K562 (cell line): ENCODE measurements around the gene CEP44. TPM values are rescaled to one million over a fixed set of nuclear protein-coding genes. Genes with fewer than 3 reads are reported as not detected.

Source experiments
- AFF4 ChIP-seq: sonication (generic); formaldehyde crosslinking; IDR thresholded peaks from 2 replicates; pipeline ENCODE4 v1.8.0; 2023; ENCODE audit warnings: mild to moderate bottlenecking, missing genetic modification reagents
- ARID1B ChIP-seq: fragments of 450-650 bp; IDR thresholded peaks from 2 replicates; pipeline ENCODE4 v1.6.1; 2016; ENCODE audit warnings: antibody characterized with exemption, mild to moderate bottlenecking, inconsistent platforms
- CHAMP1 ChIP-seq: fragments of 450-650 bp; IDR thresholded peaks from 2 replicates; pipeline ENCODE4 v1.6.1; 2016; ENCODE audit warnings: mild to moderate bottlenecking
- EHMT2 ChIP-seq: fragments of 450-650 bp; IDR thresholded peaks from 2 replicates; pipeline ENCODE4 v1.6.1; 2018; ENCODE audit warnings: antibody characterized with exemption
- FIP1L1 ChIP-seq: fragments of 200-400 bp; formaldehyde crosslinking; IDR thresholded peaks from 2 replicates; pipeline ENCODE4 v1.6.1; 2018; ENCODE audit warnings: mild to moderate bottlenecking, low read depth, low read length; ENCODE audit not compliant: poor library complexity, severe bottlenecking
- FOXJ2 ChIP-seq: fragments of 200-800 bp; sonication (Bioruptor generic); IDR thresholded peaks from 2 replicates; pipeline ENCODE4 v1.6.1; 2016; ENCODE audit warnings: missing genetic modification characterization, missing compliant biosample characterization
- HDAC1 ChIP-seq, 2 experiments: fragments of 450-650 bp; IDR thresholded peaks; 2 replicates each; pipeline ENCODE4 v1.6.1; 2016 to 2017; ENCODE audit warnings: inconsistent platforms in 1 of 2, mild to moderate bottlenecking in 1 of 2, moderate library complexity in 1 of 2
- HDAC8 ChIP-seq: fragments of 450-650 bp; IDR thresholded peaks from 2 replicates; pipeline ENCODE4 v1.6.1; 2016; ENCODE audit warnings: mild to moderate bottlenecking, missing genetic modification characterization, moderate library complexity, missing compliant biosample characterization
- HEY1 ChIP-seq: fragments of 250-450 bp; sonication (Bioruptor Pico); IDR thresholded peaks from 2 replicates; pipeline ENCODE4 v1.5.0; 2020; ENCODE audit warnings: mild to moderate bottlenecking, moderate library complexity, borderline replicate concordance
- IFI16 ChIP-seq: fragments of 250-450 bp; sonication (Bioruptor Pico); IDR thresholded peaks from 2 replicates; pipeline ENCODE4 v2.1.2; 2022; ENCODE audit warnings: mild to moderate bottlenecking, inconsistent platforms
- LEF1 ChIP-seq: fragments of 450-650 bp; IDR thresholded peaks from 2 replicates; pipeline ENCODE4 v1.6.1; 2016; ENCODE audit warnings: mild to moderate bottlenecking
- PRDM10 ChIP-seq: fragments of 450-650 bp; IDR thresholded peaks from 2 replicates; pipeline ENCODE4 v1.6.1; 2018; ENCODE audit not compliant: partially characterized antibody
- RFX7 ChIP-seq: fragments of 250-450 bp; sonication (Bioruptor Pico); IDR thresholded peaks from 2 replicates; pipeline ENCODE4 v1.5.1; 2021; ENCODE audit warnings: mild to moderate bottlenecking
- SRSF7 ChIP-seq: fragments of 200-400 bp; formaldehyde crosslinking; optimal IDR thresholded peaks from 2 replicates; pipeline ENCODE3; 2017; ENCODE audit warnings: mild to moderate bottlenecking, low read depth, low read length
- ZBTB2 ChIP-seq: fragments of 450-650 bp; IDR thresholded peaks from 2 replicates; pipeline ENCODE4 v1.6.1; 2016; ENCODE audit warnings: antibody characterized with exemption
- ZNF146 ChIP-seq: IDR thresholded peaks from one replicate; pipeline ENCODE4 v1.6.1; 2018; ENCODE audit warnings: missing compliant biosample characterization; ENCODE audit not compliant: unreplicated experiment
- ZNF224 ChIP-seq: sonication (generic); formaldehyde crosslinking; IDR thresholded peaks from 2 replicates; pipeline ENCODE4 v1.8.0; 2022; ENCODE audit warnings: mild to moderate bottlenecking, missing genetic modification reagents
- ZNF274 ChIP-seq: IDR thresholded peaks from 2 replicates; pipeline ENCODE4 v1.6.1; 2011; ENCODE audit warnings: low read depth, mild to moderate bottlenecking, low read length, moderate library complexity, borderline replicate concordance
- ZNF41 ChIP-seq: fragments of 250-450 bp; sonication (Bioruptor Pico); conservative IDR thresholded peaks from 2 replicates; pipeline ENCODE4 v1.4.0; 2020; ENCODE audit warnings: mild to moderate bottlenecking
- polyA plus RNA-seq, 8 experiments: library from polyadenylated mRNA; depleted of rRNA in 4 of 8; stranded (reverse) in 5 of 8; unstranded in 3 of 8; fragments of >200 nt; fragmentation: Nextera tagmentation in 2 of 8; fragmentation: Illumina TruSeq in 1 of 8; extraction: Ambion mirVana in 2 of 8; extraction: Trizol in 1 of 8; gene quantifications; 2 replicates each; pipeline versions ENCODE4 v1.2.1 to v1.2.3, GENCODE V29; 2011 to 2014; ENCODE audit warnings: inconsistent platforms in 1 of 8, missing spikeins in 1 of 8
- total RNA-seq, 7 experiments: library from RNA; depleted of rRNA in 6 of 7; stranded (reverse); fragments of >200 nt in 6 of 7; fragmentation: Illumina TruSeq in 2 of 7; extraction: Trizol in 2 of 7; gene quantifications; 2 replicates each; pipeline versions ENCODE4 v1.2.1 to v1.2.3, GENCODE V29; 2011 to 2021; ENCODE audit warnings: low replicate concordance in 1 of 7

Gene CEP44
- total and polyA plus RNA-seq, 9 of the 15 experiments (the other 6 are each of a cell fraction or from before 2014, with no cell fraction given) = 19.6 to 45.0 (median 24.4) TPM

GRCh38 chr4:174324725-174325124, 41.0 kb downstream of the CEP44 start (continued):
- TF ChIP-seq CHAMP1 (peak; percentile 45; the same call in 1 of the 2 replicates), ZNF224 (CRISPR knock-in tag) (no peak), HDAC1 (IDR thresholded peaks at IDR 0.05) (no peak), ARID1B (peak; percentile 33; the same call in 1 of the 2 replicates), EHMT2 (peak; percentile 68), HDAC8 (tag) (no peak), AFF4 (no peak), ZNF41 (CRISPR knock-in tag) (no peak), FOXJ2 (no peak), RFX7 (CRISPR knock-in tag) (no peak), ZNF146 (no peak), ZBTB2 (no peak), FIP1L1 (no peak), IFI16 (CRISPR knock-in tag) (no peak), ZNF274 (no peak), HEY1 (CRISPR knock-in tag) (no peak), SRSF7 (no peak), PRDM10 (peak; percentile 63), LEF1 (no peak)
